ENCODE measurements around the gene EPHB2. TPM values are rescaled to one million over a fixed set of nuclear protein-coding genes. Genes with fewer than 3 reads are reported as not detected.

EPHB2 gene
- total RNA-seq, 2 donors from 2014 or later = 0.04 TPM; not detected in 1

- Mint-ChIP-seq H3K36me3 (ENCODE audit: low read depth) (no peaks in the 10 kb centered on the region), H3K9me3 (no peaks in the 10 kb centered on the region), H3K27ac (no peak overlapping the region), H3K27me3 (peaks cover 23% of the 10 kb centered on the region), H3K4me1 (no peaks in the 10 kb centered on the region), H3K4me3 (no peak overlapping the region)
- no peak for ATAC-seq (replicated peaks)
These were observed 242.6 kb downstream of the EPHB2 start for GRCh38 chr1:22953057-22953739.

GRCh38 chr1:22953740-22954141 is 243.1 kb downstream of the EPHB2 start:
- ATAC-seq (replicated peaks) = no peak
- Mint-ChIP-seq H3K27me3 (peaks cover 18% of the 10 kb centered on the region), H3K27ac (no peak overlapping the region), H3K4me3 (no peak overlapping the region), H3K9me3 (no peaks in the 10 kb centered on the region), H3K36me3 (ENCODE audit: low read depth) (no peaks in the 10 kb centered on the region), H3K4me1 (no peaks in the 10 kb centered on the region)

GRCh38 chr1:22955146-22955545 is 244.5 kb downstream of the EPHB2 start:
- no peak overlapping the region for H3K4me3 Mint-ChIP-seq
- H3K27me3 Mint-ChIP-seq = peaks cover 12% of the 10 kb centered on the region
- no peak overlapping the region for H3K27ac Mint-ChIP-seq
- ATAC-seq (replicated peaks) = no peak
- no peaks in the 10 kb centered on the region for H3K9me3 Mint-ChIP-seq
- no peaks in the 10 kb centered on the region for H3K4me1 Mint-ChIP-seq
- no peaks in the 10 kb centered on the region for H3K36me3 Mint-ChIP-seq (ENCODE audit: low read depth)

- Mint-ChIP-seq H3K4me1 (no peaks in the 10 kb centered on the region), H3K27me3 (peaks cover 5% of the 10 kb centered on the region), H3K9me3 (no peaks in the 10 kb centered on the region), H3K36me3 (ENCODE audit: low read depth) (no peaks in the 10 kb centered on the region), H3K27ac (no peak overlapping the region), H3K4me3 (no peak overlapping the region)
- no peak for ATAC-seq (replicated peaks)
These were observed 246.4 kb downstream of the EPHB2 start for GRCh38 chr1:22957066-22957465.

- no peak for ATAC-seq (replicated peaks)
- Mint-ChIP-seq H3K27ac (no peak overlapping the region), H3K36me3 (ENCODE audit: low read depth) (no peaks in the 10 kb centered on the region), H3K4me3 (no peak overlapping the region), H3K9me3 (no peaks in the 10 kb centered on the region), H3K4me1 (no peaks in the 10 kb centered on the region), H3K27me3 (peaks cover 5% of the 10 kb centered on the region)
These were observed 247.9 kb downstream of the EPHB2 start for GRCh38 chr1:22958556-22958955.

- Mint-ChIP-seq H3K4me1 (no peaks in the 10 kb centered on the region), H3K36me3 (ENCODE audit: low read depth) (no peaks in the 10 kb centered on the region), H3K27me3 (no peaks in the 10 kb centered on the region), H3K4me3 (no peak overlapping the region), H3K27ac (no peak overlapping the region), H3K9me3 (no peaks in the 10 kb centered on the region)
- no peak for ATAC-seq (replicated peaks)
These were observed 249.1 kb downstream of the EPHB2 start for GRCh38 chr1:22959545-22960360.

- no peak for ATAC-seq (replicated peaks)
- no peaks in the 10 kb centered on the region for H3K4me1 Mint-ChIP-seq
- H3K27me3 Mint-ChIP-seq = peaks cover 4% of the 10 kb centered on the region
These were observed 251.9 kb downstream of the EPHB2 start for GRCh38 chr1:22962558-22962957.

GRCh38 chr1:22963044-22963677 is 252.5 kb downstream of the EPHB2 start:
- H3K27ac Mint-ChIP-seq = no peak overlapping the region
- no peaks in the 10 kb centered on the region for H3K9me3 Mint-ChIP-seq
- no peaks in the 10 kb centered on the region for H3K4me1 Mint-ChIP-seq
- ATAC-seq (replicated peaks) = no peak
- H3K27me3 Mint-ChIP-seq = peaks cover 9% of the 10 kb centered on the region
- no peaks in the 10 kb centered on the region for H3K36me3 Mint-ChIP-seq (ENCODE audit: low read depth)
- no peak overlapping the region for H3K4me3 Mint-ChIP-seq

More at GRCh38 chr1:22962558-22962957, 251.9 kb downstream of the EPHB2 start:
- Mint-ChIP-seq H3K4me3 (no peak overlapping the region), H3K36me3 (ENCODE audit: low read depth) (no peaks in the 10 kb centered on the region), H3K9me3 (no peaks in the 10 kb centered on the region), H3K27ac (no peak overlapping the region)

- Mint-ChIP-seq H3K9me3 (no peaks in the 10 kb centered on the region), H3K27ac (no peak overlapping the region), H3K36me3 (ENCODE audit: low read depth) (no peaks in the 10 kb centered on the region), H3K4me3 (no peak overlapping the region), H3K4me1 (no peaks in the 10 kb centered on the region), H3K27me3 (peaks cover 31% of the 10 kb centered on the region)
- no peak for ATAC-seq (replicated peaks)
These were observed 255.7 kb downstream of the EPHB2 start for GRCh38 chr1:22966309-22966708.

GRCh38 chr1:22967833-22968232 is 257.2 kb downstream of the EPHB2 start:
- Mint-ChIP-seq H3K4me3 (no peak overlapping the region), H3K27me3 (peaks cover 41% of the 10 kb centered on the region), H3K36me3 (ENCODE audit: low read depth) (no peaks in the 10 kb centered on the region), H3K9me3 (no peaks in the 10 kb centered on the region), H3K27ac (no peak overlapping the region), H3K4me1 (no peaks in the 10 kb centered on the region)
- ATAC-seq (replicated peaks) = no peak

- no peaks in the 10 kb centered on the region for H3K4me1 Mint-ChIP-seq
These were observed 258.7 kb downstream of the EPHB2 start for GRCh38 chr1:22969304-22969709.

GRCh38 chr1:22970096-22970495 is 259.5 kb downstream of the EPHB2 start:
- Mint-ChIP-seq H3K27ac (no peak overlapping the region), H3K4me3 (no peak overlapping the region), H3K27me3 (peaks cover 48% of the 10 kb centered on the region), H3K9me3 (no peaks in the 10 kb centered on the region), H3K36me3 (ENCODE audit: low read depth) (no peaks in the 10 kb centered on the region), H3K4me1 (no peaks in the 10 kb centered on the region)
- no peak for ATAC-seq (replicated peaks)

More at GRCh38 chr1:22969304-22969709, 258.7 kb downstream of the EPHB2 start:
- Mint-ChIP-seq H3K4me3 (no peak overlapping the region), H3K27me3 (peaks cover 44% of the 10 kb centered on the region), H3K9me3 (no peaks in the 10 kb centered on the region), H3K27ac (no peak overlapping the region), H3K36me3 (ENCODE audit: low read depth) (no peaks in the 10 kb centered on the region)
- ATAC-seq (replicated peaks) = no peak

All from activated T-helper 17 cell treated with anti-CD3 and anti-CD28 coated beads, Interleukin-2, amount 50 U/mL, for 72 hours (primary cell).